Vagina (tissue), 2 donors: Measurements from ENCODE around the gene C15orf39.

ENCODE experiments used
- CTCF ChIP-seq, 3 experiments: fragments of 450-650 bp in 2 of 3; fragments of 200-600 bp in 1 of 3; sonication (generic) in 1 of 3; IDR thresholded peaks; one replicate each; pipeline ENCODE4 v1.5.1; 2017 to 2019; ENCODE audit warnings: antibody characterized with exemption in 3 of 3, mild to moderate bottlenecking in 2 of 3, moderate library complexity in 2 of 3
- POLR2AphosphoS5 ChIP-seq, 2 donors: sonication (generic); formaldehyde crosslinking; IDR thresholded peaks; one replicate each; pipeline ENCODE4 v1.9.0; 2017; ENCODE audit warnings: antibody characterized with exemption in 2 of 2, mild to moderate bottlenecking in 2 of 2, low read depth in 1 of 2; ENCODE audit not compliant: insufficient read depth in 1 of 2

- no peak for TF ChIP-seq POLR2AphosphoS5 (IDR thresholded peaks at IDR 0.05; ENCODE audit: insufficient read depth in 1 of 2, low read depth in 1 of 2)
- TF ChIP-seq CTCF (IDR thresholded peaks at IDR 0.05), result no peak
Measured at GRCh38 chr15:75174729-75175128, 27.0 kb upstream of the C15orf39 start.
